ENCODE data around the gene ZNF514. TPM values are rescaled to one million over a fixed set of nuclear protein-coding genes. Genes with fewer than 3 reads are reported as not detected.
"Not testable (repeated sequence)": the region's sequence is repeated elsewhere in the genome, so short reads cannot be mapped to it uniquely, and the experiment has no call there.

Gene ZNF514
- total RNA-seq, 1 donor from 2014 or later = 16.2 TPM

GRCh38 chr2:95109260-95109659 is 50.4 kb downstream of the ZNF514 start:
- no peaks in the 10 kb centered on the region for H3K9me3 Mint-ChIP-seq (ENCODE audit: unreplicated experiment)
- no peaks in the 10 kb centered on the region for H3K27me3 Mint-ChIP-seq (ENCODE audit: unreplicated experiment)
- peaks cover 29% of the 10 kb centered on the region for H3K36me3 Mint-ChIP-seq (ENCODE audit: low read depth, unreplicated experiment)
- H3K27ac Mint-ChIP-seq (ENCODE audit: unreplicated experiment) = no peak overlapping the region
- no peak for TF ChIP-seq CTCF (IDR thresholded peaks at IDR 0.05; ENCODE audit: unreplicated experiment)
- DNase-seq (ENCODE audit: low spot score) = no peak
- H3K4me3 Mint-ChIP-seq (ENCODE audit: unreplicated experiment) = no peak overlapping the region
- no peaks in the 10 kb centered on the region for H3K4me1 Mint-ChIP-seq (ENCODE audit: unreplicated experiment)

GRCh38 chr2:95106081-95106480 is 53.6 kb downstream of the ZNF514 start:
- no peak for TF ChIP-seq CTCF (IDR thresholded peaks at IDR 0.05; ENCODE audit: unreplicated experiment)
- no peak overlapping the region for H3K27ac Mint-ChIP-seq (ENCODE audit: unreplicated experiment)
- no peaks in the 10 kb centered on the region for H3K4me1 Mint-ChIP-seq (ENCODE audit: unreplicated experiment)
- no peak overlapping the region for H3K4me3 Mint-ChIP-seq (ENCODE audit: unreplicated experiment)
- peaks cover 29% of the 10 kb centered on the region for H3K36me3 Mint-ChIP-seq (ENCODE audit: low read depth, unreplicated experiment)
- no peak for DNase-seq (ENCODE audit: low spot score)
- H3K9me3 Mint-ChIP-seq (ENCODE audit: unreplicated experiment) = no peaks in the 10 kb centered on the region
- no peaks in the 10 kb centered on the region for H3K27me3 Mint-ChIP-seq (ENCODE audit: unreplicated experiment)

GRCh38 chr2:95104606-95105005 is 55.0 kb downstream of the ZNF514 start:
- TF ChIP-seq CTCF (IDR thresholded peaks at IDR 0.05; ENCODE audit: unreplicated experiment) = no peak
- no peak for DNase-seq (ENCODE audit: low spot score)
- H3K27me3 Mint-ChIP-seq (ENCODE audit: unreplicated experiment) = no peaks in the 10 kb centered on the region
- no peak overlapping the region for H3K27ac Mint-ChIP-seq (ENCODE audit: unreplicated experiment)
- H3K36me3 Mint-ChIP-seq (ENCODE audit: low read depth, unreplicated experiment) = peaks cover 37% of the 10 kb centered on the region
- H3K9me3 Mint-ChIP-seq (ENCODE audit: unreplicated experiment) = no peaks in the 10 kb centered on the region
- H3K4me1 Mint-ChIP-seq (ENCODE audit: unreplicated experiment) = no peaks in the 10 kb centered on the region
- H3K4me3 Mint-ChIP-seq (ENCODE audit: unreplicated experiment) = no peak overlapping the region

- Mint-ChIP-seq H3K27ac (ENCODE audit: unreplicated experiment) (no peak overlapping the region), H3K27me3 (ENCODE audit: unreplicated experiment) (peaks cover 1% of the 10 kb centered on the region), H3K4me1 (ENCODE audit: unreplicated experiment) (no peaks in the 10 kb centered on the region), H3K4me3 (ENCODE audit: unreplicated experiment) (no peak overlapping the region), H3K36me3 (ENCODE audit: low read depth, unreplicated experiment) (peaks cover 35% of the 10 kb centered on the region), H3K9me3 (ENCODE audit: unreplicated experiment) (no peaks in the 10 kb centered on the region)
- no peak for DNase-seq (ENCODE audit: low spot score)
- TF ChIP-seq CTCF (IDR thresholded peaks at IDR 0.05; ENCODE audit: unreplicated experiment) = no peak
These were observed 59.7 kb downstream of the ZNF514 start for GRCh38 chr2:95099910-95100309.

- not testable (repeated sequence) for H3K27me3 Mint-ChIP-seq (ENCODE audit: unreplicated experiment)
These were observed 61.4 kb downstream of the ZNF514 start for GRCh38 chr2:95098273-95098672.

More at GRCh38 chr2:95098273-95098672, 61.4 kb downstream of the ZNF514 start:
- peaks cover 36% of the 10 kb centered on the region for H3K36me3 Mint-ChIP-seq (ENCODE audit: low read depth, unreplicated experiment)
- not testable (repeated sequence) for H3K9me3 Mint-ChIP-seq (ENCODE audit: unreplicated experiment); DNase-seq (ENCODE audit: low spot score); H3K27ac Mint-ChIP-seq (ENCODE audit: unreplicated experiment); H3K4me1 Mint-ChIP-seq (ENCODE audit: unreplicated experiment)
- peak overlapping the region; percentile 45 for H3K4me3 Mint-ChIP-seq (ENCODE audit: unreplicated experiment)

Other genes starting within 250 kb of the ZNF514 start
- not detected for gene MAL, start 134.1 kb downstream of the ZNF514 start, total RNA-seq (ENCODE audit: unreplicated experiment)
- 47.5 TPM for gene MRPS5, start 38.0 kb downstream of the ZNF514 start, total RNA-seq (ENCODE audit: unreplicated experiment)
- gene ZNF2, start 6.0 kb upstream of the ZNF514 start, total RNA-seq (ENCODE audit: unreplicated experiment) = 5.3 TPM
- 11.2 TPM for gene ZNF892, start 47.7 kb upstream of the ZNF514 start, total RNA-seq (ENCODE audit: unreplicated experiment)
- 0.62 TPM for gene PROM2, start 114.6 kb upstream of the ZNF514 start, total RNA-seq (ENCODE audit: unreplicated experiment)
- gene KCNIP3, start 137.5 kb upstream of the ZNF514 start, total RNA-seq (ENCODE audit: unreplicated experiment) = 0.26 TPM
- 34.0 TPM for gene FAHD2A, start 242.9 kb upstream of the ZNF514 start, total RNA-seq (ENCODE audit: unreplicated experiment)